CD4-positive, CD25-positive, alpha-beta regulatory T cell (primary cell): Measurements from ENCODE around the gene SLCO2B1. TPM values are rescaled to one million over a fixed set of nuclear protein-coding genes. Genes with fewer than 3 reads are reported as not detected.

Experiments used
- ATAC-seq, 2 donors: fragments of 150-1000 bp; cut with Tn5 transposase; one replicate each; pipeline ENCODE4 v1.10.0; 2021; ENCODE audit warnings: low read depth in 2 of 2, moderate number of reproducible peaks in 2 of 2, moderate library complexity in 1 of 2
- DNase-seq, 3 donors: peaks; one replicate each; pipeline versions ENCODE4 v3.0.0 to v3.0.0-alpha.2; 2012 to 2022; ENCODE audit warnings: mixed read lengths in 1 of 3
- H3K27ac ChIP-seq: one replicate; pipeline ENCODE4 v1.7.0; 2013; ENCODE audit warnings: mild to moderate bottlenecking, low read length; ENCODE audit not compliant: insufficient read depth, poor library complexity, severe bottlenecking
- H3K27me3 ChIP-seq: one replicate; pipeline ENCODE4 v1.7.0; 2013; ENCODE audit warnings: low read length; ENCODE audit not compliant: control insufficient read depth, insufficient read depth
- H3K36me3 ChIP-seq: one replicate; pipeline ENCODE4 v1.7.0; 2013; ENCODE audit warnings: mild to moderate bottlenecking, low read length, moderate library complexity; ENCODE audit not compliant: control insufficient read depth, insufficient read depth
- H3K4me1 ChIP-seq: 2 replicates; pipeline ENCODE4 v1.7.0; 2013; ENCODE audit warnings: mild to moderate bottlenecking, low read length; ENCODE audit not compliant: insufficient read depth, control insufficient read depth, poor library complexity, severe bottlenecking
- H3K4me3 ChIP-seq: one replicate; pipeline ENCODE4 v1.7.0; 2013; ENCODE audit warnings: low read depth, mild to moderate bottlenecking, low read length, moderate library complexity
- H3K9me3 ChIP-seq, 2 experiments: 1 replicate in 1 of 2; 2 replicates in 1 of 2; pipeline ENCODE4 v1.7.0; 2013; ENCODE audit warnings: low read length in 2 of 2, mild to moderate bottlenecking in 1 of 2, moderate library complexity in 1 of 2; ENCODE audit not compliant: control insufficient read depth in 2 of 2
- H3K27ac Mint-ChIP-seq, 3 donors: one replicate each; pipeline ENCODE4 v1.8.0; 2020 to 2022; ENCODE audit warnings: mild to moderate bottlenecking in 3 of 3, mixed read lengths in 3 of 3, moderate library complexity in 2 of 3
- H3K27me3 Mint-ChIP-seq: one replicate; pipeline ENCODE4 v1.8.0; 2022; ENCODE audit warnings: mild to moderate bottlenecking, mixed read lengths
- H3K36me3 Mint-ChIP-seq: one replicate; pipeline ENCODE4 v1.8.0; 2020; ENCODE audit warnings: mixed read lengths
- H3K4me1 Mint-ChIP-seq, 4 donors: one replicate each; pipeline ENCODE4 v1.8.0; 2020 to 2022; ENCODE audit warnings: mixed read lengths in 4 of 4, mild to moderate bottlenecking in 1 of 4
- H3K4me3 Mint-ChIP-seq, 4 donors: one replicate each; pipeline ENCODE4 v1.8.0; 2020 to 2022; ENCODE audit warnings: mild to moderate bottlenecking in 4 of 4, mixed read lengths in 4 of 4, moderate library complexity in 3 of 4
- H3K9me3 Mint-ChIP-seq, 7 donors: one replicate each; pipeline ENCODE4 v1.8.0; 2020 to 2022; ENCODE audit warnings: mixed read lengths in 7 of 7, mild to moderate bottlenecking in 3 of 7, moderate library complexity in 2 of 7
- polyA plus RNA-seq, 4 donors: library from polyadenylated mRNA; unstranded; fragments of 300-500 nt; fragmentation: Illumina TruSeq; gene quantifications; one replicate each; pipeline ENCODE4 v1.2.3, GENCODE V29; 2021
- total RNA-seq: library from RNA; stranded (reverse); gene quantifications from one replicate; pipeline ENCODE4 v1.2.3, GENCODE V29; 2022

Gene SLCO2B1
- total and polyA plus RNA-seq, 5 donors from 2014 or later: not detected

DNA sequence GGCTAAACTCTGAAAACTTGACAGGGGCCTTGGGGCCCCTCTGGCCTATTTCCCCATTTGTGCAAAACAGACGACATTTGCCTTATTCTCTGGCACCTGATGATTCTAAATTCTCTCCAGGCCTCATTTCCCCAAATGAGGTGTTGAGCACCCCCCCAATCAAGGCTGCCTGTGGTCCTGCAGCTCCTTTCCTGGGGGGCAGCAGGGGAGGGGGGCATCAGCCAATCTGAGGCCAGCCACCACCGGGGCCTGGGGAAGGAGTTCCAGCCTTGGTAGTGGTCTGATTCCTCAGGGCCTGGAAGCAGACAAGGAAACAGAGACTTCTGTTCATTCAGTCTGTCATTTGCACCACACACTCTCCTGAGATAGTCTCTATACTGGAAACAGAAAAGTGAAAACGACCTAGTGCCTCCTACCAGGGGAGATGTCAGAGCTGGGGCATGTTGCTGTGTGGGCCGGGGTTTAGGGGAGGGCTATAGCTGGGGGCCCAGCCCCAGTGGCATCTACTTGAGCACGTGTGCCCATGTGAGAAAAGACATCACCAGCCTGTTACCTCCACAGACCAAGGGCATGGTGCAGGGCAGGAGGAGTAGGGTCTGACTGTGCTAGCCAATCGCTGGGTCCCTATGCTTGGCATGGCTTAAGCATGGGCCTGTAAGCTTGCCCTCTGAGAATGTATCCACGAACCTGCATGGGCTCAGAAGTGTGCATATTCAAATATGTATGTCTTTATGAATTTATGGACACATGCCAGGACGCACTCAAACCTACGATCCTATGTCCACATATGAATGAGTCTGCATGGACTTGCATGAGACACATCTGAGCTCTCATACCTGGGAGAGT, 87.9 kb downstream of the SLCO2B1 start:
- H3K4me3 ChIP-seq: no peak overlapping the region
- Mint-ChIP-seq H3K36me3 (peaks cover 1% of the 10 kb centered on the region), H3K4me1 (peaks cover 0 to 24% (median 9%) of the 10 kb centered on the region in 4 donors), H3K27ac (no peak overlapping the region), H3K4me3 (peak overlapping the region; percentile 27 to 71 (median 54)), H3K9me3 (peaks cover 0 to 7% (median 0%) of the 10 kb centered on the region in 7 donors), H3K27me3 (peaks cover 51% of the 10 kb centered on the region)
- no peaks in the 10 kb centered on the region for H3K9me3 ChIP-seq
- H3K27me3 ChIP-seq: peaks cover 20% of the 10 kb centered on the region
- ATAC-seq: no peak
- DNase-seq: no peak
- no peak overlapping the region for H3K27ac ChIP-seq
- peaks cover 17% of the 10 kb centered on the region for H3K4me1 ChIP-seq
- no peaks in the 10 kb centered on the region for H3K36me3 ChIP-seq

DNA sequence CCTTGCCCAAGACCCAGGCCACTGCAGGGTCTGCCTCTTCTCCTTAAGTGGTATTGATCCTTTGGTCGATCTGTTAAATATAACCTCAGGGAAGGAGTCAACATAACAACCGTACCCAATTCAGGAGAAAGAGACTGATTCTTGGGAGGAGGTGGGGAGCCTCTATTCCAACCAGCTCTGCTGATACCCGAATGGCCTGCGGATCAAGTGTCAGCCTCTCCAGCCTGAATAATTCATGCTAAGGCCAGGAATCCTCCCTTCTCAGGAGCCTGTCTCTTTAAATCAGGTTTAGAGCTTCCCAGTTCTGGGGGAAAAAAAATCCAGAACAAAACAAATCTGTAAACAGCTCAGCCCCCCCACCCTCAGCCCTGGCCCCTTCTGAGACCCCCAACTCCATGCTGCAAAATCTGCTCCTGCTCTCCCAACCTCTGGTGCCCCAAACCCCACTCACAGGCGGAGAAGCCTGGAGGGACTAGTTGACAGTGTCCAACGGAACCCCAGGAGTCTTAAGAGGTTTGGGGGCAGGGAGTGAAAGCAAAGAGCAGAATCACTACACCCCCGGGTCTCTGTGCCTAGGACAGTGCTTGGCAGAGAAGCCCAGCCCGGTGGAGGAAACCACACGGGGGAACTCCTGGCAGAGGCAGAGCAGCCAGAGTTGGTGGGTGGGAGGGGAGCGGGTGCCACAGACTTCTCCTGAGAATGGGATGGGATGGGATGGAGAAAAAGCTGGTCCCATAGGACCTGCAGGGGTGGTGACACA, 88.8 kb downstream of the SLCO2B1 start:
- ATAC-seq: no peak
- DNase-seq: no peak
- H3K27ac Mint-ChIP-seq: no peak overlapping the region
- peak overlapping the region; percentile 64 to 94 (median 66) for H3K4me3 Mint-ChIP-seq
- H3K9me3 ChIP-seq: no peaks in the 10 kb centered on the region
- H3K9me3 Mint-ChIP-seq: peaks cover 0 to 7% (median 0%) of the 10 kb centered on the region in 7 donors
- peaks cover 22% of the 10 kb centered on the region for H3K27me3 ChIP-seq
- no peak overlapping the region for H3K27ac ChIP-seq
- peaks cover 0 to 24% (median 9%) of the 10 kb centered on the region in 4 donors for H3K4me1 Mint-ChIP-seq
- H3K36me3 ChIP-seq: no peaks in the 10 kb centered on the region
- peaks cover 17% of the 10 kb centered on the region for H3K4me1 ChIP-seq
- H3K27me3 Mint-ChIP-seq: peaks cover 60% of the 10 kb centered on the region
- H3K4me3 ChIP-seq: no peak overlapping the region
- no peaks in the 10 kb centered on the region for H3K36me3 Mint-ChIP-seq

DNA sequence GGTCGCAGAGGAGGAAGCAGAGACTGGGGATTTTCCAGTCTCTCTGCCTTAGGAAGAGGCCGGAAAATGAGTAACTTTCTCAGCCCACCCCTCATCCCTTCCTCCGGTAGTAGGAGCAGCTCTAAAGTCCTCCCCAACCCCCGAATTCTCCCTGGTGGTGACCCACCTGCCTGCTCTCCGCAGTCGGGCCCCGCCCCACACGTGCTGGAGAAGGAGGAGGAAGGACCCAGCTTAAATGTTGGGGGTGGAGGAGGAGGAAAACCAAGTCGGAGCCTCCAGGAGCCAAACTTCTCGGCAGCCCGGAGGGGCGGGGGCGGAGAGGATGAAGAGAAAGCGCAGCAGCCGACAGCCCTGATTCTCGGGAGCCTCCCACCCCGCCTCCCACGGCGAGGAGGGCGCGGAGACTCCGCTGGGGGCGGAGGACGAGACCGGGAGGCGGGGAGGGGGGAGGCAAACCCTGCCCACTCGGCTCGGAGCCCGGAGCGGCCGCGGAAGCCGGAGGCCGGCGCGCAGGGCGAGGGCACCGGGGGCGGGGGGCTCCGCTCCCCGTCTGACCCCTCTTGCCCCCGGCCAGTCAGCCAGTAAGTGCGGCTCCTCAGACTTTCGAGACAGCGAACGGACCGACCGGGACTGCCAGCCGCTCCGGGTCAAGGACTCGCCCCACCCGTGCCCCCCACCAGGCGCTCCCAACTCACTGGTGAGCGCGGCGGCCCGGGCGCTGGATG, 89.6 kb downstream of the SLCO2B1 start, which contains the start of gene TPBGL:
Gene TPBGL, plus strand, starts transcription at position 464 of the 725 bp plus-strand sequence. CDS start 276 bp downstream, outside the sequence.
- DNase-seq (no peak), ATAC-seq (no peak)
- no peaks in the 10 kb centered on the region for H3K9me3 ChIP-seq
- no peaks in the 10 kb centered on the region for H3K36me3 ChIP-seq
- H3K36me3 Mint-ChIP-seq: no peaks in the 10 kb centered on the region
- H3K27ac ChIP-seq: no peak within 1 kb of the TSS
- peaks cover 17% of the 10 kb centered on the region for H3K4me1 ChIP-seq
- no peak within 1 kb of the TSS for H3K4me3 ChIP-seq
- peaks cover 22% of the 10 kb centered on the region for H3K27me3 ChIP-seq
- no peak within 1 kb of the TSS for H3K27ac Mint-ChIP-seq
- peaks cover 0 to 24% (median 9%) of the 10 kb centered on the region in 4 donors for H3K4me1 Mint-ChIP-seq
- H3K27me3 Mint-ChIP-seq: peaks cover 54% of the 10 kb centered on the region
- H3K9me3 Mint-ChIP-seq: peaks cover 0 to 7% (median 0%) of the 10 kb centered on the region in 7 donors
- H3K4me3 Mint-ChIP-seq: peak within 1 kb of the TSS; percentile 64 to 94 (median 73)

DNA sequence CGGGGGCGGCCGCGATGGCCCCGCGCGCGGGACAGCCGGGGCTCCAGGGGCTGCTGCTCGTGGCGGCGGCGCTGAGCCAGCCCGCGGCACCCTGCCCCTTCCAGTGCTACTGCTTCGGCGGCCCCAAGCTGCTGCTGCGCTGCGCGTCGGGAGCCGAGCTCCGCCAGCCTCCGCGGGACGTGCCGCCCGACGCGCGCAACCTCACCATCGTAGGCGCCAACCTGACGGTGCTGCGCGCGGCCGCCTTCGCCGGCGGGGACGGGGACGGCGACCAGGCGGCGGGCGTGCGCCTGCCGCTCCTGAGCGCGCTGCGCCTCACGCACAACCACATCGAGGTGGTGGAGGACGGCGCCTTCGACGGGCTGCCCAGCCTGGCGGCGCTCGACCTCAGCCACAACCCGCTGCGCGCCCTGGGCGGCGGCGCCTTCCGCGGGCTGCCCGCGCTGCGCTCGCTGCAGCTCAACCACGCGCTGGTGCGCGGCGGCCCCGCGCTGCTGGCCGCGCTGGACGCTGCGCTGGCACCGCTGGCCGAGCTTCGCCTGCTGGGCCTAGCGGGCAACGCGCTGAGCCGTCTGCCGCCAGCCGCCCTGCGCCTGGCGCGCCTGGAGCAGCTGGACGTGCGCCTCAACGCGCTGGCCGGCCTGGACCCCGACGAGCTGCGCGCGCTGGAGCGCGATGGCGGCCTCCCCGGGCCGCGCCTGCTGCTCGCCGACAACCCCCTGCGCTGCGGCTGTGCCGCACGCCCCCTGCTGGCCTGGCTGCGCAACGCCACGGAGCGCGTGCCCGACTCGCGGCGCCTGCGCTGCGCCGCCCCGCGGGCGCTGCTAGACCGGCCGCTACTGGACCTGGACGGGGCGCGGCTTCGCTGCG, 90.4 kb downstream of the SLCO2B1 start:
- peaks cover 22% of the 10 kb centered on the region for H3K27me3 ChIP-seq
- DNase-seq (peak; percentile 73 to 84 (median 80)), ATAC-seq (peak; percentile 93 to 95)

GRCh38 chr11:75241906-75242644, 91.2 kb downstream of the SLCO2B1 start:
- H3K4me1 ChIP-seq: peaks cover 17% of the 10 kb centered on the region
- peak overlapping the region; percentile 80 to 92 (median 84) for H3K4me3 Mint-ChIP-seq
- no peaks in the 10 kb centered on the region for H3K36me3 ChIP-seq
- peaks cover 0 to 24% (median 9%) of the 10 kb centered on the region in 4 donors for H3K4me1 Mint-ChIP-seq
- ATAC-seq: peak; percentile 22 to 25
- no peaks in the 10 kb centered on the region for H3K36me3 Mint-ChIP-seq
- H3K9me3 ChIP-seq: no peaks in the 10 kb centered on the region
- no peak for DNase-seq
- peaks cover 0 to 5% (median 0%) of the 10 kb centered on the region in 7 donors for H3K9me3 Mint-ChIP-seq
- H3K27me3 ChIP-seq: peaks cover 22% of the 10 kb centered on the region
- peak overlapping the region in 2 of 3 donors; percentile 31 to 96 for H3K27ac Mint-ChIP-seq
- no peak overlapping the region for H3K4me3 ChIP-seq
- H3K27me3 Mint-ChIP-seq: peaks cover 49% of the 10 kb centered on the region
- H3K27ac ChIP-seq: no peak overlapping the region

More for the DNA sequence above, 90.4 kb downstream of the SLCO2B1 start:
- peak overlapping the region; percentile 66 to 89 (median 78) for H3K4me3 Mint-ChIP-seq
- H3K27ac Mint-ChIP-seq: no peak overlapping the region
- Histone ChIP-seq H3K4me3 (no peak overlapping the region), H3K27ac (no peak overlapping the region), H3K9me3 (no peaks in the 10 kb centered on the region), H3K36me3 (no peaks in the 10 kb centered on the region), H3K4me1 (peaks cover 17% of the 10 kb centered on the region)
- peaks cover 0 to 24% (median 9%) of the 10 kb centered on the region in 4 donors for H3K4me1 Mint-ChIP-seq
- H3K9me3 Mint-ChIP-seq: peaks cover 0 to 5% (median 0%) of the 10 kb centered on the region in 7 donors
- H3K27me3 Mint-ChIP-seq: peaks cover 49% of the 10 kb centered on the region
- H3K36me3 Mint-ChIP-seq: no peaks in the 10 kb centered on the region

GRCh38 chr11:75242722-75243600, 92.1 kb downstream of the SLCO2B1 start:
- Histone ChIP-seq H3K9me3 (no peaks in the 10 kb centered on the region), H3K27ac (no peak overlapping the region), H3K36me3 (no peaks in the 10 kb centered on the region), H3K4me1 (peaks cover 17% of the 10 kb centered on the region), H3K4me3 (no peak overlapping the region), H3K27me3 (peaks cover 22% of the 10 kb centered on the region)
- Mint-ChIP-seq H3K4me1 (peaks cover 0 to 24% (median 9%) of the 10 kb centered on the region in 4 donors), H3K27me3 (peaks cover 48% of the 10 kb centered on the region), H3K9me3 (peaks cover 0 to 5% (median 0%) of the 10 kb centered on the region in 7 donors), H3K4me3 (peak overlapping the region; percentile 80 to 92 (median 84)), H3K27ac (no peak overlapping the region), H3K36me3 (no peaks in the 10 kb centered on the region)
- ATAC-seq (no peak), DNase-seq (no peak)
